HCT116 (cell line): ENCODE results near the gene F11R. TPM values are rescaled to one million over a fixed set of nuclear protein-coding genes. Genes with fewer than 3 reads are reported as not detected.

ENCODE experiments used
- ATAC-seq: fragments of 200-7000 bp; cut with Tn5 transposase; 2 replicates; pipeline ENCODE4 v1.9.1; 2020; ENCODE audit warnings: mild to moderate bottlenecking, moderate library complexity
- BruUV-seq: library from RNA; stranded (reverse); fragments of 400-500 nt; replicated peaks from 2 replicates; lab custom pipeline; 2021; lab: Mats Ljungman, UMichigan
- CTCF ChIA-PET: fragments of 300-600 bp; sonication (Branson Sonifier 250); formaldehyde crosslinking; loops from one replicate; lab custom pipeline; 2021; ENCODE audit warnings: antibody characterized with exemption; lab: Charles Lee
- POLR2A ChIA-PET: fragments of 300-600, 350-600 bp; sonication (Branson Sonifier 250); formaldehyde crosslinking; loops from one replicate; lab custom pipeline; 2021; ENCODE audit warnings: antibody characterized with exemption; lab: Charles Lee
- RAD21 ChIA-PET, 2 experiments: fragments of 300-600 bp; sonication (Branson Sonifier 250); formaldehyde crosslinking; loops; one replicate each; lab custom pipeline; 2023; ENCODE audit warnings: low total read pairs in 2 of 2; ENCODE audit not compliant: uncharacterized antibody in 2 of 2, unreplicated experiment in 2 of 2, low non-redundant PET in 1 of 2; lab: Charles Lee
- DNase-seq: peaks from one replicate; pipeline ENCODE4 v3.0.0-alpha.2; 2010; ENCODE audit warnings: low read depth, low spot score
- H2AFZ ChIP-seq: fragments of 200-600 bp; shearing (Covaris generic), sonication (generic); 2 replicates; pipeline ENCODE4 v1.6.1; 2017; ENCODE audit warnings: low read depth, mixed run types, mixed read lengths, antibody characterized with exemption, low read length; ENCODE audit not compliant: poor library complexity, severe bottlenecking
- H3K27ac ChIP-seq: 2 replicates; pipeline ENCODE4 v1.5.1; 2012; ENCODE audit warnings: low read depth, low read length
- H3K27me3 ChIP-seq: fragments of 200-600 bp; sonication (generic); 2 replicates; pipeline ENCODE4 v1.6.1; 2016; ENCODE audit warnings: mixed run types, low read length, mixed read lengths; ENCODE audit not compliant: insufficient read depth
- H3K36me3 ChIP-seq, 2 experiments: fragments of 200-500 bp in 1 of 2; fragments of 200-600 bp in 1 of 2; sonication (Bioruptor generic) in 1 of 2; sonication (generic) in 1 of 2; 2 replicates each; pipeline versions ENCODE4 v1.5.1 to v1.6.1; 2014 to 2016; ENCODE audit warnings: low read length in 2 of 2, inconsistent platforms in 1 of 2, mixed read lengths in 1 of 2, mixed run types in 1 of 2; ENCODE audit not compliant: insufficient read depth in 2 of 2, control insufficient read depth in 1 of 2
- H3K4me1 ChIP-seq, 2 experiments: fragments of 200-600 bp in 1 of 2; sonication (generic) in 1 of 2; 2 replicates each; pipeline versions ENCODE4 v1.5.1 to v1.6.1; 2012 to 2017; ENCODE audit warnings: low read length in 2 of 2, inconsistent platforms in 1 of 2, mild to moderate bottlenecking in 1 of 2, mixed read lengths in 1 of 2, mixed run types in 1 of 2, moderate library complexity in 1 of 2; ENCODE audit not compliant: insufficient read depth in 2 of 2, control insufficient read depth in 1 of 2
- H3K4me2 ChIP-seq: fragments of 200-600 bp; sonication (generic); 2 replicates; pipeline ENCODE4 v1.6.1; 2017; ENCODE audit warnings: mixed run types, low read length, mixed read lengths
- H3K4me3 ChIP-seq, 2 experiments: fragments of 200-600 bp in 1 of 2; sonication (generic) in 1 of 2; replicated peaks in 1 of 2; 2 replicates each; pipeline ENCODE4 v1.5.1; 2011 to 2016; ENCODE audit warnings: low read length in 2 of 2, control low read depth in 1 of 2, low read depth in 1 of 2, mild to moderate bottlenecking in 1 of 2, mixed read lengths in 1 of 2, mixed run types in 1 of 2
- H3K79me2 ChIP-seq: fragments of 200-600 bp; sonication (generic); 2 replicates; pipeline ENCODE4 v1.6.1; 2017; ENCODE audit warnings: mild to moderate bottlenecking, mixed run types, low read length, moderate library complexity, mixed read lengths; ENCODE audit not compliant: insufficient read depth
- H3K9ac ChIP-seq: fragments of 200-600 bp; sonication (generic); 2 replicates; pipeline ENCODE4 v1.6.1; 2016; ENCODE audit warnings: low read length, mixed read lengths
- H3K9me2 ChIP-seq: fragments of 200-600 bp; sonication (generic), shearing (Covaris generic); 2 replicates; pipeline ENCODE4 v1.6.1; 2017; ENCODE audit warnings: mixed run types, mild to moderate bottlenecking, moderate library complexity; ENCODE audit not compliant: insufficient read depth
- H3K9me3 ChIP-seq, 2 experiments: fragments of 200-500 bp in 1 of 2; fragments of 200-600 bp in 1 of 2; sonication (Bioruptor generic) in 1 of 2; sonication (generic) in 1 of 2; 2 replicates each; pipeline ENCODE4 v1.6.1; 2014 to 2017; ENCODE audit warnings: low read length in 2 of 2, mixed read lengths in 2 of 2, inconsistent platforms in 1 of 2, low read depth in 1 of 2, mild to moderate bottlenecking in 1 of 2, mixed run types in 1 of 2, moderate library complexity in 1 of 2; ENCODE audit not compliant: control insufficient read depth in 1 of 2, insufficient read depth in 1 of 2
- H4K20me1 ChIP-seq: fragments of 200-600 bp; sonication (generic), shearing (Covaris generic); 2 replicates; pipeline ENCODE4 v1.6.1; 2017; ENCODE audit warnings: mixed run types, mild to moderate bottlenecking, moderate library complexity; ENCODE audit not compliant: insufficient read depth
- CEBPB ChIP-seq: IDR thresholded peaks from 2 replicates; pipeline ENCODE4 v1.6.1; 2012; ENCODE audit warnings: low read depth
- EGR1 ChIP-seq: IDR thresholded peaks from 2 replicates; pipeline ENCODE4 v1.6.1; 2012; ENCODE audit warnings: low read depth
- ELF1 ChIP-seq: IDR thresholded peaks from 2 replicates; pipeline ENCODE4 v1.6.1; 2012; ENCODE audit warnings: low read depth, borderline replicate concordance
- EZH2 ChIP-seq: fragments of 200-600 bp; sonication (generic); IDR thresholded peaks from 2 replicates; pipeline ENCODE4 v1.6.1; 2017; ENCODE audit warnings: antibody characterized with exemption, mixed run types
- EZH2phosphoT487 ChIP-seq: fragments of 200-600 bp; IDR thresholded peaks from 2 replicates; pipeline ENCODE4 v1.6.1; 2018; ENCODE audit warnings: antibody characterized with exemption, borderline replicate concordance
- FOSL1 ChIP-seq: IDR thresholded peaks from 2 replicates; pipeline ENCODE4 v1.6.1; 2012; ENCODE audit warnings: low read depth
- JUND ChIP-seq: IDR thresholded peaks from 2 replicates; pipeline ENCODE4 v1.6.1; 2012
- POLR2A ChIP-seq: IDR thresholded peaks from 2 replicates; pipeline ENCODE4 v1.7.0; 2011; ENCODE audit warnings: borderline replicate concordance; ENCODE audit not compliant: insufficient read depth, insufficient read length; ENCODE audit errors: extremely low read depth
- POLR2AphosphoS5 ChIP-seq: IDR thresholded peaks from 2 replicates; pipeline ENCODE4 v1.6.1; 2011; ENCODE audit warnings: mild to moderate bottlenecking, low read depth, low read length, moderate library complexity
- RAD21 ChIP-seq: IDR thresholded peaks from 2 replicates; pipeline ENCODE4 v1.6.1; 2012; ENCODE audit warnings: low read depth, mild to moderate bottlenecking
- SP1 ChIP-seq: IDR thresholded peaks from 2 replicates; pipeline ENCODE4 v1.6.1; 2012; ENCODE audit warnings: low read depth
- SRF ChIP-seq: IDR thresholded peaks from 2 replicates; pipeline ENCODE4 v1.6.1; 2012; ENCODE audit warnings: low read depth
- TCF7L2 ChIP-seq: IDR thresholded peaks from 2 replicates; pipeline ENCODE4 v1.7.0; 2011; ENCODE audit warnings: borderline replicate concordance, inconsistent platforms; ENCODE audit not compliant: insufficient read depth, insufficient read length; ENCODE audit errors: extremely low read depth
- YY1 ChIP-seq: IDR thresholded peaks from 2 replicates; pipeline ENCODE4 v1.6.1; 2011; ENCODE audit warnings: low read length, low read depth, moderate library complexity, mild to moderate bottlenecking; ENCODE audit not compliant: insufficient replicate concordance; ENCODE audit errors: extremely low read depth
- ZNF274 ChIP-seq: fragments of 200-500 bp; sonication (Bioruptor generic); IDR thresholded peaks from 2 replicates; pipeline ENCODE4 v1.6.1; 2014; ENCODE audit warnings: mild to moderate bottlenecking, low read depth, low read length, inconsistent platforms
- intact Hi-C: fragments of 100-400 bp; cut with micrococcal nuclease; formaldehyde crosslinking; loops from 2 replicates; pipeline ENCODE4 v1.10.0; 2022
- total RNA-seq: library from RNA; stranded (reverse); gene quantifications from one replicate; pipeline ENCODE4 v1.2.1, GENCODE V29; 2021; ENCODE audit not compliant: unreplicated experiment
- TF ChIP-seq, protein P1 (sequence below), 3 experiments: fragments of 200-600 bp in 1 of 3; sonication (generic) in 1 of 3; IDR thresholded peaks in 2 of 3; conservative IDR thresholded peaks in 1 of 3; 2 replicates each; pipeline ENCODE4 v1.5.1; 2012 to 2017; ENCODE audit warnings: low read depth in 2 of 3, low read length in 2 of 3, antibody characterized with exemption in 1 of 3, borderline replicate concordance in 1 of 3, control low read depth in 1 of 3, mild to moderate bottlenecking in 1 of 3, mixed read lengths in 1 of 3, mixed run types in 1 of 3, moderate library complexity in 1 of 3; ENCODE audit not compliant: insufficient read depth in 1 of 3
- TF ChIP-seq, protein P2 (sequence below): IDR thresholded peaks from 2 replicates; pipeline ENCODE4 v1.6.1; 2012
- TF ChIP-seq, protein P3 (sequence below): IDR thresholded peaks from 2 replicates; pipeline ENCODE4 v1.6.1; 2012
- TF ChIP-seq, protein P4 (sequence below): IDR thresholded peaks from 2 replicates; pipeline ENCODE4 v1.6.1; 2012; ENCODE audit warnings: low read depth
- TF ChIP-seq, protein P5 (sequence below): IDR thresholded peaks from 2 replicates; pipeline ENCODE4 v1.6.1; 2011; ENCODE audit warnings: mild to moderate bottlenecking, low read length, moderate library complexity; ENCODE audit not compliant: insufficient replicate concordance; ENCODE audit errors: extremely low read depth

Gene F11R
- total RNA-seq, 1 experiment from 2014 or later: 86.7 TPM

DNA sequence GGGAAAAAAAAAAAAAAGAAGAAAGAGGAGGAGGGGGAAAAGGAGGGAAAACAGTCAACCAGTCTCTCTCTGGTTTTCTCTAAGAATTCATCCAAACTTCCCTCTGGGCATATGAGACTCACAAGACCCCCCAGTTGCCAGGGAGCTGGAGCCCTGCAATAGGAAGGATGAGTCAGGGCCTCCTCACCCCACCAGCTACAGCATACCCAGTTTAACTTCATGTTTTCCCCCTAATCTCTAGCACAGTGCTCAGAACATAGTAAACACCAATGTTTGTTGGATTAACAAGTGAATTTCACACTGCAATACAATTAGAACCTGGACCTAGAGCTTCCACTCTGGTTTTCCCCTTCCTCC, 7.8 kb downstream of the F11R start:
- Histone ChIP-seq H3K79me2 (peaks cover 87% of the 10 kb centered on the region), H2AFZ (no peak overlapping the region), H3K4me1 (peaks cover 0 to 15% of the 10 kb centered on the region in 2 experiments; a peak in 2 of 4 replicates), H3K27ac (no peak overlapping the region), H3K36me3 (peaks cover 0 to 2% of the 10 kb centered on the region in 2 experiments; a peak in 2 of 4 replicates), H4K20me1 (peaks cover 6% of the 10 kb centered on the region), H3K9ac (no peak overlapping the region), H3K4me2 (no peak overlapping the region), H3K9me2 (no peaks in the 10 kb centered on the region), H3K4me3 (no peak overlapping the region), H3K27me3 (no peaks in the 10 kb centered on the region), H3K9me3 (no peaks in the 10 kb centered on the region)
- RAD21 ChIA-PET: no interaction called here
- CTCF ChIA-PET: no interaction called here
- ATAC-seq (no peak; the same call in 1 of the 2 replicates), DNase-seq (no peak)
- no TSS peak for BruUV-seq
- intact Hi-C loops: no loop called here
- TF ChIP-seq EZH2 (no peak), SP1 (no peak), EZH2phosphoT487 (no peak), POLR2AphosphoS5 (no peak), JUND (no peak), TCF7L2 (no peak), RAD21 (no peak), EGR1 (no peak), SRF (no peak), ELF1 (no peak), CEBPB (no peak), FOSL1 (no peak), ZNF274 (no peak), YY1 (no peak), POLR2A (no peak)
- TF ChIP-seq, protein P1, sequence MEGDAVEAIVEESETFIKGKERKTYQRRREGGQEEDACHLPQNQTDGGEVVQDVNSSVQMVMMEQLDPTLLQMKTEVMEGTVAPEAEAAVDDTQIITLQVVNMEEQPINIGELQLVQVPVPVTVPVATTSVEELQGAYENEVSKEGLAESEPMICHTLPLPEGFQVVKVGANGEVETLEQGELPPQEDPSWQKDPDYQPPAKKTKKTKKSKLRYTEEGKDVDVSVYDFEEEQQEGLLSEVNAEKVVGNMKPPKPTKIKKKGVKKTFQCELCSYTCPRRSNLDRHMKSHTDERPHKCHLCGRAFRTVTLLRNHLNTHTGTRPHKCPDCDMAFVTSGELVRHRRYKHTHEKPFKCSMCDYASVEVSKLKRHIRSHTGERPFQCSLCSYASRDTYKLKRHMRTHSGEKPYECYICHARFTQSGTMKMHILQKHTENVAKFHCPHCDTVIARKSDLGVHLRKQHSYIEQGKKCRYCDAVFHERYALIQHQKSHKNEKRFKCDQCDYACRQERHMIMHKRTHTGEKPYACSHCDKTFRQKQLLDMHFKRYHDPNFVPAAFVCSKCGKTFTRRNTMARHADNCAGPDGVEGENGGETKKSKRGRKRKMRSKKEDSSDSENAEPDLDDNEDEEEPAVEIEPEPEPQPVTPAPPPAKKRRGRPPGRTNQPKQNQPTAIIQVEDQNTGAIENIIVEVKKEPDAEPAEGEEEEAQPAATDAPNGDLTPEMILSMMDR (IDR thresholded peaks at IDR 0.05 in 2 of 3, conservative IDR thresholded peaks at IDR 0.05 in 1 of 3; ENCODE audit: borderline replicate concordance in 1 of 3, insufficient read depth in 1 of 3, low read depth in 2 of 3, low read length in 2 of 3): no peak
- TF ChIP-seq, protein P2, sequence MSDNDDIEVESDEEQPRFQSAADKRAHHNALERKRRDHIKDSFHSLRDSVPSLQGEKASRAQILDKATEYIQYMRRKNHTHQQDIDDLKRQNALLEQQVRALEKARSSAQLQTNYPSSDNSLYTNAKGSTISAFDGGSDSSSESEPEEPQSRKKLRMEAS: no peak
- TF ChIP-seq, protein P3, sequence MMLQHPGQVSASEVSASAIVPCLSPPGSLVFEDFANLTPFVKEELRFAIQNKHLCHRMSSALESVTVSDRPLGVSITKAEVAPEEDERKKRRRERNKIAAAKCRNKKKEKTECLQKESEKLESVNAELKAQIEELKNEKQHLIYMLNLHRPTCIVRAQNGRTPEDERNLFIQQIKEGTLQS: no peak
- TF ChIP-seq, protein P4, sequence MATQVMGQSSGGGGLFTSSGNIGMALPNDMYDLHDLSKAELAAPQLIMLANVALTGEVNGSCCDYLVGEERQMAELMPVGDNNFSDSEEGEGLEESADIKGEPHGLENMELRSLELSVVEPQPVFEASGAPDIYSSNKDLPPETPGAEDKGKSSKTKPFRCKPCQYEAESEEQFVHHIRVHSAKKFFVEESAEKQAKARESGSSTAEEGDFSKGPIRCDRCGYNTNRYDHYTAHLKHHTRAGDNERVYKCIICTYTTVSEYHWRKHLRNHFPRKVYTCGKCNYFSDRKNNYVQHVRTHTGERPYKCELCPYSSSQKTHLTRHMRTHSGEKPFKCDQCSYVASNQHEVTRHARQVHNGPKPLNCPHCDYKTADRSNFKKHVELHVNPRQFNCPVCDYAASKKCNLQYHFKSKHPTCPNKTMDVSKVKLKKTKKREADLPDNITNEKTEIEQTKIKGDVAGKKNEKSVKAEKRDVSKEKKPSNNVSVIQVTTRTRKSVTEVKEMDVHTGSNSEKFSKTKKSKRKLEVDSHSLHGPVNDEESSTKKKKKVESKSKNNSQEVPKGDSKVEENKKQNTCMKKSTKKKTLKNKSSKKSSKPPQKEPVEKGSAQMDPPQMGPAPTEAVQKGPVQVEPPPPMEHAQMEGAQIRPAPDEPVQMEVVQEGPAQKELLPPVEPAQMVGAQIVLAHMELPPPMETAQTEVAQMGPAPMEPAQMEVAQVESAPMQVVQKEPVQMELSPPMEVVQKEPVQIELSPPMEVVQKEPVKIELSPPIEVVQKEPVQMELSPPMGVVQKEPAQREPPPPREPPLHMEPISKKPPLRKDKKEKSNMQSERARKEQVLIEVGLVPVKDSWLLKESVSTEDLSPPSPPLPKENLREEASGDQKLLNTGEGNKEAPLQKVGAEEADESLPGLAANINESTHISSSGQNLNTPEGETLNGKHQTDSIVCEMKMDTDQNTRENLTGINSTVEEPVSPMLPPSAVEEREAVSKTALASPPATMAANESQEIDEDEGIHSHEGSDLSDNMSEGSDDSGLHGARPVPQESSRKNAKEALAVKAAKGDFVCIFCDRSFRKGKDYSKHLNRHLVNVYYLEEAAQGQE: no peak
- TF ChIP-seq, protein P5, sequence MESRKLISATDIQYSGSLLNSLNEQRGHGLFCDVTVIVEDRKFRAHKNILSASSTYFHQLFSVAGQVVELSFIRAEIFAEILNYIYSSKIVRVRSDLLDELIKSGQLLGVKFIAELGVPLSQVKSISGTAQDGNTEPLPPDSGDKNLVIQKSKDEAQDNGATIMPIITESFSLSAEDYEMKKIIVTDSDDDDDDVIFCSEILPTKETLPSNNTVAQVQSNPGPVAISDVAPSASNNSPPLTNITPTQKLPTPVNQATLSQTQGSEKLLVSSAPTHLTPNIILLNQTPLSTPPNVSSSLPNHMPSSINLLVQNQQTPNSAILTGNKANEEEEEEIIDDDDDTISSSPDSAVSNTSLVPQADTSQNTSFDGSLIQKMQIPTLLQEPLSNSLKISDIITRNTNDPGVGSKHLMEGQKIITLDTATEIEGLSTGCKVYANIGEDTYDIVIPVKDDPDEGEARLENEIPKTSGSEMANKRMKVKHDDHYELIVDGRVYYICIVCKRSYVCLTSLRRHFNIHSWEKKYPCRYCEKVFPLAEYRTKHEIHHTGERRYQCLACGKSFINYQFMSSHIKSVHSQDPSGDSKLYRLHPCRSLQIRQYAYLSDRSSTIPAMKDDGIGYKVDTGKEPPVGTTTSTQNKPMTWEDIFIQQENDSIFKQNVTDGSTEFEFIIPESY: no peak
- POLR2A ChIA-PET: interaction anchor here (2.3 kb wide), 1 partner anchor 8 kb away, joined by 15 read pairs; the partner anchor contains the start of gene F11R
